GM12873 (cell line): Measurements from ENCODE around the gene AATK.
A peak's percentile ranks its signal among the peaks of the same experiment; 100 is the strongest.

ENCODE experiments used
- CTCF ChIP-seq: IDR thresholded peaks from 2 replicates; pipeline ENCODE4 v1.5.1; 2012; ENCODE audit warnings: low read depth, mild to moderate bottlenecking, moderate library complexity, low read length, control low read depth; ENCODE audit not compliant: insufficient read depth; ENCODE audit errors: missing control alignments

AATK gene

DNA sequence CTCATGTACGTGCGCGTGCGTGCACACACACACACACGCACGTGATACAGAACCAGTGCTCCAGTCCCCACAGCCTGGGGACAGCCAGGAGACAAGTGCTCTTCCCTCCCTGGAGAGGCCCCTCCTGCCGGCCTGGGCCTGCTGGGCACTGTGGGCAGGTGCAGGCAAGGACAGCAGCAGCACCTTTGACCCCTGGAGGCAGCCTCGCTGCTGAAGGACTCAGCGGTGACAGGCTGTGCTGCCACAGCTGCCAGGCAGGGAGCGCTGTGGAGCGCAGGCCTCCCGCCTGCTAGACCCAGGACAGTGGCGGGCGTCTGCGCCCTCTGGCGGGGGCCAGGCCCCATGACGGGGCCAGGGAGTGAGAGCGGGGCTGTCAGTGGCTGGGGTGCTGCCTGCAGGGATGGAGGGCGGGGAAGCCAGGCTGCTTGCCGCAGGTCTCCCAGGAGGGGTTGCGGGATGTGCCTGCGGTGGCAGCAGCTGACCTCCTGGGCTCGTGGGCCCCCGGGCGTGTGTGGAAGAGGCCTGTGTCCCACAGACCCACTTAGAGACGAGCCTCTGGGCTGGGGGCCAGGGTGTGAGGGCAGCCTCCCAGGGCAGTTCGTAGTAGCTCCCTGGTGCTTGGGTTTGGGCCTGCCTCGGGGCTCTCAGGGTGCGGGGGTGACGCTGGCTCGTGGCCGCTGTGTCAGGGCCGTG is 64.3 kb downstream of the AATK start:
- TF ChIP-seq CTCF, result peak; percentile 100

DNA sequence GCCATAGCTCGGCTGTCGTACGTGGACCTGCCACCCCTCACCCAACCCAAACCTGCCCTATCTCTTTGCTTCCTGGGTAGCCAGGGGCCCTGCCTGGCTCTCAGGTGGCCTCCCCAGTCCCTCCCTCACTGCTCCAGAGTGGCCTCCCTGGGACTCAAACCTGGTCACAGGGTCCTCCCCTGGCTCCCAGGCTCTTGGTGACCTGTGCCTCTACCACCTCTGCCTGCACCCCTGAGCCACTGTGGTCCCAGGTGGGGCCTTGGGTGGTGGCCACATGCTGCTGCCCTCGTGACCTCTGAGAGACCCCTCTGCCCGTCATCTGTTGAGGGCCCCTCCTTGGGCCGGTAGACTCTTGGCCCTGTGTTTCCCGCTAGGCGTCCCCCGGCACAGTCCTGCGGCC is 65.4 kb downstream of the AATK start:
- TF ChIP-seq CTCF, result no peak

GRCh38 chr17:81099888-81100287 is 66.1 kb downstream of the AATK start:
- no peak for TF ChIP-seq CTCF

DNA sequence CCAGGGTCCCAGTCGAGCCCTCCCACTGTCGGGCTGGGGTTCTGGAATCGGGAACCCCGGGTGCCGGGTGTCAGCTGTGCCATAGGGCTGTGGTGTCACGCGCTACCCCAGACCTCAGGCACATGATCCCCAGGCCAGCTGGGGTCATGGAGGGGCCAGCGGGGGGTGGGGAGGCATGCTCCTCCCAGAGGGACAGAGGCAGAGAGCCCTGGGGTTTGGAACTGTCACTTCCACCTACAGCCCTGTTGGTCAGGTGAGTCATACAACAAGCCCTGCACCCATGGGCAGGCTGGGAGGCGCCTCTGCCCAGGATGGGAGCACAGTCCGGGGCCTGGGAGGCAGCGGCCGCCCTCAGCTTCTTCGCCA is 68.1 kb downstream of the AATK start:
- no peak for TF ChIP-seq CTCF

- peak; percentile 25 for TF ChIP-seq CTCF
Observed at GRCh38 chr17:81097134-81097942, 68.7 kb downstream of the AATK start.

DNA sequence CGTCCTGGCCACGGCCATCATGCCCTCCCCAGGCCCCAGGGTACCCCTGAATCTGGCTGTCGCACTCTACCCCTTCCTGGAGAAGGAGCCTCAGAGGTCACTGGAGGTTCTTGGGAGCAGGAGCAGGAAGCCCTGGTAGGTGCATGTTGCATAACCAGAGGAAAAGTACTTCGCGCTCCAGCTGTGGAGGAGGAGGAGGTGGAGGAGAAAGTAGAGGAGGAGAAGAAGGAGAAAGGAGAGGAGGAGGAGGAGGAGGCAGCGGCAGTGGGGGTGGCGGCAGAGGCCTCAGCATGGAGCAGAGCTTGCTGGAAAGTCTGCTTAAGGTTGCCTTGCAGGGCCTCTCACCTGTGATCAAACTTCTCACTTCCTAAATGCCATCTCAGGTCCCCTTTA is 69.3 kb downstream of the AATK start:
- TF ChIP-seq CTCF, result no peak

- no peak for TF ChIP-seq CTCF
Observed at GRCh38 chr17:81095383-81095762, 70.6 kb downstream of the AATK start.
